GM23338 (cell line): ENCODE results near the gene CCL24. TPM values are rescaled to one million over a fixed set of nuclear protein-coding genes. Genes with fewer than 3 reads are reported as not detected.

Experiments used
- ATAC-seq: fragments of 200-7000 bp; cut with Tn5 transposase; 3 replicates; pipeline ENCODE4 v1.9.1; 2020
- DNase-seq: peaks from one replicate; pipeline ENCODE4 v3.0.0-alpha.2; 2015; ENCODE audit warnings: low spot score
- H2AFZ ChIP-seq: fragments of 200-600 bp; sonication (generic); 2 replicates; pipeline ENCODE4 v1.8.0; 2016; ENCODE audit warnings: antibody characterized with exemption, mild to moderate bottlenecking, moderate library complexity
- H3F3A ChIP-seq: fragments of 200-600 bp; sonication (generic); replicated peaks from 2 replicates; pipeline ENCODE4 v1.8.0; 2017; ENCODE audit warnings: antibody characterized with exemption, mixed run types, low read depth
- H3K27ac ChIP-seq: fragments of 200-600 bp; sonication (generic); 2 replicates; pipeline ENCODE4 v1.6.1; 2016; ENCODE audit warnings: low read depth
- H3K27me3 ChIP-seq: fragments of 200-600 bp; sonication (generic); 2 replicates; pipeline ENCODE4 v1.8.0; 2016; ENCODE audit warnings: mild to moderate bottlenecking, mixed run types, moderate library complexity; ENCODE audit not compliant: insufficient read depth
- H3K36me3 ChIP-seq: fragments of 200-600 bp; sonication (generic); 2 replicates; pipeline ENCODE4 v1.8.0; 2016; ENCODE audit warnings: mild to moderate bottlenecking; ENCODE audit not compliant: insufficient read depth
- H3K4me1 ChIP-seq: fragments of 200-600 bp; sonication (generic); 2 replicates; pipeline ENCODE4 v1.8.0; 2016; ENCODE audit warnings: mild to moderate bottlenecking, moderate library complexity; ENCODE audit not compliant: insufficient read depth
- H3K4me2 ChIP-seq: fragments of 200-600 bp; sonication (generic); 2 replicates; pipeline ENCODE4 v1.7.1; 2017; ENCODE audit warnings: mixed run types
- H3K4me3 ChIP-seq: fragments of 200-600 bp; sonication (generic); 2 replicates; pipeline ENCODE4 v1.6.1; 2016; ENCODE audit warnings: mixed run types
- H3K79me2 ChIP-seq: fragments of 200-600 bp; sonication (generic); replicated peaks from 2 replicates; pipeline ENCODE4 v1.8.0; 2017; ENCODE audit warnings: mild to moderate bottlenecking; ENCODE audit not compliant: insufficient read depth
- H3K9me2 ChIP-seq: fragments of 200-600 bp; sonication (generic); 2 replicates; pipeline ENCODE4 v1.8.0; 2017; ENCODE audit not compliant: insufficient read depth
- H4K20me1 ChIP-seq: fragments of 200-600 bp; sonication (generic); replicated peaks from 2 replicates; pipeline ENCODE4 v1.8.0; 2017; ENCODE audit warnings: mild to moderate bottlenecking; ENCODE audit not compliant: insufficient read depth
- H3K27ac Mint-ChIP-seq: 2 replicates; pipeline ENCODE4 v1.8.0; 2020; ENCODE audit warnings: inconsistent platforms, mild to moderate bottlenecking, moderate library complexity, mixed read lengths
- H3K27me3 Mint-ChIP-seq: 3 replicates; pipeline ENCODE4 v1.8.0; 2022; ENCODE audit warnings: low read depth, mild to moderate bottlenecking, moderate library complexity, mixed read lengths, inconsistent platforms; ENCODE audit not compliant: insufficient read depth, poor library complexity
- H3K36me3 Mint-ChIP-seq: 3 replicates; pipeline ENCODE4 v1.8.0; 2021; ENCODE audit warnings: low read depth, mild to moderate bottlenecking, inconsistent platforms, moderate library complexity, mixed read lengths
- H3K4me1 Mint-ChIP-seq: 3 replicates; pipeline ENCODE4 v1.8.0; 2020; ENCODE audit warnings: mild to moderate bottlenecking, inconsistent platforms, mixed read lengths
- H3K4me3 Mint-ChIP-seq: 3 replicates; pipeline ENCODE4 v1.8.0; 2021; ENCODE audit warnings: moderate library complexity, mild to moderate bottlenecking, inconsistent platforms, mixed read lengths
- H3K9me3 Mint-ChIP-seq: 3 replicates; pipeline ENCODE4 v1.8.0; 2020; ENCODE audit warnings: moderate library complexity, mild to moderate bottlenecking, inconsistent platforms, mixed read lengths
- CREB1 ChIP-seq: fragments of 250-450 bp; sonication (Bioruptor Pico); IDR thresholded peaks from 2 replicates; pipeline ENCODE4 v1.5.0; 2020; ENCODE audit warnings: low read depth, mild to moderate bottlenecking, moderate library complexity
- CTCF ChIP-seq, 2 experiments: fragments of 200-600 bp in 1 of 2; sonication (generic) in 1 of 2; conservative IDR thresholded peaks; 2 replicates each; pipeline versions ENCODE4 v1.5.1 to v1.6.1; 2016 to 2017; ENCODE audit warnings: antibody characterized with exemption in 2 of 2, low read depth in 2 of 2, mild to moderate bottlenecking in 2 of 2, moderate library complexity in 1 of 2
- EZH2 ChIP-seq: fragments of 200-600 bp; sonication (generic); IDR thresholded peaks from one replicate; pipeline ENCODE4 v1.8.0; 2017; ENCODE audit warnings: antibody characterized with exemption, mild to moderate bottlenecking, low read depth; ENCODE audit not compliant: unreplicated experiment
- EZH2phosphoT487 ChIP-seq: fragments of 200-600 bp; sonication (generic); IDR thresholded peaks from one replicate; pipeline ENCODE4 v1.8.1; 2018; ENCODE audit warnings: antibody characterized with exemption; ENCODE audit not compliant: unreplicated experiment
- JUNB ChIP-seq: IDR thresholded peaks from one replicate; pipeline ENCODE4 v1.6.1; 2016; ENCODE audit warnings: antibody characterized with exemption; ENCODE audit not compliant: unreplicated experiment
- NANOG ChIP-seq: IDR thresholded peaks from 2 replicates; pipeline ENCODE4 v1.6.1; 2016; ENCODE audit warnings: antibody characterized with exemption, borderline replicate concordance
- POLR2AphosphoS5 ChIP-seq: IDR thresholded peaks from 2 replicates; pipeline ENCODE4 v1.6.1; 2016; ENCODE audit warnings: antibody characterized with exemption, low read depth
- REST ChIP-seq: IDR thresholded peaks from one replicate; pipeline ENCODE4 v1.6.1; 2018; ENCODE audit warnings: antibody characterized with exemption; ENCODE audit not compliant: unreplicated experiment
- STAT1 ChIP-seq: IDR thresholded peaks from one replicate; pipeline ENCODE4 v1.6.1; 2016; ENCODE audit warnings: antibody characterized with exemption; ENCODE audit not compliant: unreplicated experiment
- ZNF114 ChIP-seq: fragments of 250-450 bp; sonication (Bioruptor Pico); IDR thresholded peaks from 2 replicates; pipeline ENCODE4 v1.5.0; 2020; ENCODE audit warnings: mild to moderate bottlenecking, moderate library complexity
- ZNF331 ChIP-seq: fragments of 250-450 bp; sonication (Bioruptor Pico); IDR thresholded peaks from 2 replicates; pipeline ENCODE4 v1.5.0; 2020; ENCODE audit warnings: low read depth, mild to moderate bottlenecking, moderate library complexity
- polyA plus RNA-seq: library from polyadenylated mRNA; unstranded; fragments of >200 nt; fragmentation: Nextera tagmentation; extraction: Ambion mirVana; gene quantifications from 2 replicates; pipeline ENCODE4 v1.2.1, GENCODE V29; 2016
- total RNA-seq: library from RNA; depleted of rRNA; stranded (reverse); fragments of >200 nt; shearing (Covaris generic); gene quantifications from 2 replicates; pipeline ENCODE4 v1.2.3, GENCODE V29; 2014

Gene CCL24
- total and polyA plus RNA-seq, 2 experiments from 2014 or later = not detected

GRCh38 chr7:75843613-75844116, 30.1 kb upstream of the CCL24 start:
- no peaks in the 10 kb centered on the region for H3K36me3 ChIP-seq
- no peaks in the 10 kb centered on the region for H3K4me1 ChIP-seq
- no peak overlapping the region for H3K4me3 ChIP-seq
- no peak overlapping the region for H2AFZ ChIP-seq
- no peaks in the 10 kb centered on the region for H3K36me3 Mint-ChIP-seq
- no peaks in the 10 kb centered on the region for H3K4me1 Mint-ChIP-seq
- H3K4me3 Mint-ChIP-seq = no peak overlapping the region
- no peaks in the 10 kb centered on the region for H3K27me3 ChIP-seq
- TF ChIP-seq POLR2AphosphoS5 = no peak
- H3F3A ChIP-seq = no peaks in the 10 kb centered on the region
- H3K79me2 ChIP-seq = no peaks in the 10 kb centered on the region
- ATAC-seq (no peak), DNase-seq (no peak)
- no peaks in the 10 kb centered on the region for H4K20me1 ChIP-seq
- H3K27ac ChIP-seq = no peak overlapping the region
- no peak overlapping the region for H3K4me2 ChIP-seq
- no peak overlapping the region for H3K27ac Mint-ChIP-seq
- H3K9me3 Mint-ChIP-seq = no peaks in the 10 kb centered on the region
- H3K27me3 Mint-ChIP-seq = no peaks in the 10 kb centered on the region
- no peaks in the 10 kb centered on the region for H3K9me2 ChIP-seq

GRCh38 chr7:75842836-75843446, 29.3 kb upstream of the CCL24 start:
- Histone ChIP-seq H3K9me2 (no peaks in the 10 kb centered on the region), H3K36me3 (no peaks in the 10 kb centered on the region), H3K27ac (no peak overlapping the region), H3K79me2 (no peaks in the 10 kb centered on the region), H2AFZ (peak overlapping the region; percentile 52; the same call in 1 of the 2 replicates), H4K20me1 (no peaks in the 10 kb centered on the region), H3F3A (no peaks in the 10 kb centered on the region), H3K27me3 (no peaks in the 10 kb centered on the region), H3K4me2 (no peak overlapping the region), H3K4me3 (no peak overlapping the region), H3K4me1 (no peaks in the 10 kb centered on the region)
- no peaks in the 10 kb centered on the region for H3K36me3 Mint-ChIP-seq
- ATAC-seq (no peak), DNase-seq (no peak)
- H3K27ac Mint-ChIP-seq = no peak overlapping the region
- no peak overlapping the region for H3K4me3 Mint-ChIP-seq
- no peaks in the 10 kb centered on the region for H3K4me1 Mint-ChIP-seq
- no peaks in the 10 kb centered on the region for H3K9me3 Mint-ChIP-seq
- no peaks in the 10 kb centered on the region for H3K27me3 Mint-ChIP-seq
- no peak for TF ChIP-seq POLR2AphosphoS5
- no peak for TF ChIP-seq JUNB
- no peak for TF ChIP-seq CTCF (conservative IDR thresholded peaks at IDR 0.05; ENCODE audit: low read depth in 2 of 2)
- TF ChIP-seq STAT1 = no peak
- TF ChIP-seq ZNF114 = no peak
- TF ChIP-seq EZH2phosphoT487 = no peak
- no peak for TF ChIP-seq EZH2
- no peak for TF ChIP-seq NANOG
- TF ChIP-seq ZNF331 = no peak
- TF ChIP-seq REST = no peak
- no peak for TF ChIP-seq CREB1 (CRISPR knock-in tag)
